GM12873 (cell line): ENCODE data around the gene CD68.

Experiments used
- CTCF ChIP-seq: IDR thresholded peaks from 2 replicates; pipeline ENCODE4 v1.5.1; 2012; ENCODE audit warnings: low read depth, mild to moderate bottlenecking, moderate library complexity, low read length, control low read depth; ENCODE audit not compliant: insufficient read depth; ENCODE audit errors: missing control alignments

CD68 gene

GRCh38 chr17:7614425-7615264 is 35.2 kb downstream of the CD68 start, which contains the start of gene FXR2:
Gene FXR2 (minus strand): TSS chr17:7614897. CDS start chr17:7614532, 365 bp downstream.
- peak; percentile 74 for TF ChIP-seq CTCF

GRCh38 chr17:7615265-7615747 is 35.9 kb downstream of the CD68 start:
- no peak for TF ChIP-seq CTCF

- TF ChIP-seq CTCF: no peak
Measured at GRCh38 chr17:7618608-7619007, 39.2 kb downstream of the CD68 start.

GRCh38 chr17:7620835-7621234 is 41.4 kb downstream of the CD68 start:
- no peak for TF ChIP-seq CTCF

- no peak for TF ChIP-seq CTCF
Measured at GRCh38 chr17:7623661-7624060, 44.2 kb downstream of the CD68 start.

- TF ChIP-seq CTCF: no peak
Measured at GRCh38 chr17:7626307-7626706, 46.9 kb downstream of the CD68 start.

GRCh38 chr17:7626956-7627249 is 47.5 kb downstream of the CD68 start:
- no peak for TF ChIP-seq CTCF
